ENCODE results near the gene CCDC116.

GRCh38 chr22:21593406-21594232 lies 38.9 kb upstream of the CCDC116 start:
- TF ChIP-seq CTCF (IDR thresholded peaks at IDR 0.05; ENCODE audit: poor library complexity, severe bottlenecking) (no peak), TAF1 (IDR thresholded peaks at IDR 0.05; ENCODE audit: low read depth) (no peak), REST (IDR thresholded peaks at IDR 0.05; ENCODE audit: borderline replicate concordance) (no peak), EP300 (conservative IDR thresholded peaks at IDR 0.05; ENCODE audit: poor library complexity, severe bottlenecking) (no peak), SMC3 (conservative IDR thresholded peaks at IDR 0.05; ENCODE audit: poor library complexity) (no peak), POLR2AphosphoS5 (IDR thresholded peaks at IDR 0.05) (no peak), MXI1 (conservative IDR thresholded peaks at IDR 0.05; ENCODE audit: poor library complexity, severe bottlenecking) (no peak)
